Stimulated activated CD4-positive, alpha-beta T cell treated with anti-CD3 and anti-CD28 coated beads, Interleukin-2, amount 100 ng/mL, for 48 hours (primary cell): ENCODE results near the gene DCDC2.
"Not testable (repeated sequence)": the region's sequence is repeated elsewhere in the genome, so short reads cannot be mapped to it uniquely, and the experiment has no call there.

Experiments
- DNase-seq, 2 donors: peaks; one replicate each; pipeline ENCODE4 v3.0.0-alpha.2; 2020

DCDC2 gene

GRCh38 chr6:24378473-24379097 is 20.7 kb upstream of the DCDC2 start:
- no peak for DNase-seq

- no peak for DNase-seq
Observed at GRCh38 chr6:24376871-24377270, 19.0 kb upstream of the DCDC2 start.

- no peak for DNase-seq
Observed at GRCh38 chr6:24374612-24375011, 16.8 kb upstream of the DCDC2 start.

GRCh38 chr6:24365103-24365633 is 7.3 kb upstream of the DCDC2 start:
- DNase-seq = not testable (repeated sequence)

GRCh38 chr6:24362363-24362762 is 4.5 kb upstream of the DCDC2 start:
- not testable (repeated sequence) for DNase-seq

- DNase-seq = peak; percentile 87 to 91
Observed at GRCh38 chr6:24359640-24360454, 2.0 kb upstream of the DCDC2 start.

GRCh38 chr6:24358219-24358821 is 461 bp upstream of the DCDC2 start:
- no peak for DNase-seq

GRCh38 chr6:24356310-24356973 is 1.4 kb downstream of the DCDC2 start:
- no peak for DNase-seq

- DNase-seq = no peak
Observed at GRCh38 chr6:24355393-24355792, 2.5 kb downstream of the DCDC2 start.

- DNase-seq = no peak
Observed at GRCh38 chr6:24353861-24354260, 4.0 kb downstream of the DCDC2 start.

GRCh38 chr6:24352434-24352833 is 5.4 kb downstream of the DCDC2 start:
- DNase-seq = no peak

- no peak for DNase-seq
Observed at GRCh38 chr6:24344976-24345375, 12.9 kb downstream of the DCDC2 start.

- DNase-seq = no peak
Observed at GRCh38 chr6:24340998-24341938, 16.6 kb downstream of the DCDC2 start.

GRCh38 chr6:24339932-24340331 is 17.9 kb downstream of the DCDC2 start:
- no peak for DNase-seq

GRCh38 chr6:24334285-24334684 is 23.6 kb downstream of the DCDC2 start:
- DNase-seq = no peak

- DNase-seq = no peak
Observed at GRCh38 chr6:24332317-24332716, 25.5 kb downstream of the DCDC2 start.

GRCh38 chr6:24330137-24330732 is 27.6 kb downstream of the DCDC2 start:
- DNase-seq = no peak

- DNase-seq = no peak
Observed at GRCh38 chr6:24329451-24329850, 28.4 kb downstream of the DCDC2 start.

- no peak for DNase-seq
Observed at GRCh38 chr6:24329022-24329421, 28.8 kb downstream of the DCDC2 start.

- DNase-seq = no peak
Observed at GRCh38 chr6:24327756-24328155, 30.1 kb downstream of the DCDC2 start.

GRCh38 chr6:24325978-24326377 is 31.9 kb downstream of the DCDC2 start:
- no peak for DNase-seq

- DNase-seq = no peak
Observed at GRCh38 chr6:24324617-24325016, 33.2 kb downstream of the DCDC2 start.
